GDM1 (cell line): ENCODE measurements around the gene BTNL9.
"Not testable (repeated sequence)": the region's sequence is repeated elsewhere in the genome, so short reads cannot be mapped to it uniquely, and the experiment has no call there.

Experiments used
- DNase-seq: peaks from one replicate; lab custom pipeline; 2025; lab: John Stamatoyannopoulos, UW

The BTNL9 gene

GRCh38 chr5:181061645-181062044 is 21.6 kb downstream of the BTNL9 start:
- DNase-seq, result no peak

- no peak for DNase-seq
Measured at GRCh38 chr5:181062631-181063030, 22.6 kb downstream of the BTNL9 start.

- DNase-seq, result no peak
Measured at GRCh38 chr5:181063514-181063913, 23.4 kb downstream of the BTNL9 start.

GRCh38 chr5:181064987-181065386 is 24.9 kb downstream of the BTNL9 start:
- no peak for DNase-seq

DNA sequence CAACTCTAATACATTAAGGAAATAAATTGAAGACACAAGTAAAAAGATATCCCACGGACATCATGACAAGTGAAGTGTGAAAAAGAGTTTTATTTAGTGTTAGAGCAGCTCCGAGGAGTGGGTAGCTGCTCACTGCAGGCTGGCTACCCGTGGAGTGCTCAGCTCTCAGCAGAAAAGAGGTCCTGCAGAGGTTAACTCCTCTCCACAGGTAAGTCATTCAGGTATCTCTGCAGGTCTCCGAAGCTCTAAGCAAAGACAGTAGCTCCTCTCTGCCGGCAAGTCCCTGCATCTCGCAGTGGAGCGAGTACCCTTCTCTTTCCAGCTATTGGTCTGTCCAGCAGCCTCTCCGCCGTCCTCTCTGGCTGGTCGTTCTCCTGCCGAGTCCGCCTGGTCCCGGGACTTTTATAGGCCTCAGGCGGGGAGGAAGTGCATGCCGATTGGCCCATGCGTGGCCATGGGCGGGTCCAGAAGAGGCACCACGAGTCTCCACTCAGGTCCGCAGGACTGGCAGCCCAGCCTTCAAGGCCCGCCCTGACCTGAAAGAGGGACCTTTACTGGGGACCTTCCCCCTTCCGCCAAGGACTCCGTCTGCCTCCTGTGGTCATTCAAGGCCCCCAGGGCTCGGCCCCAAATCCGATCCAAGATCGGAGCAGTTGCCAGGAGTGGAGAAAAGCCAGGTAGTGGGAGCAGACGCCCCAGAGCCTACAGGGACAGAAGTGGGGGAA is 29.9 kb downstream of the BTNL9 start:
- no peak for DNase-seq

DNA sequence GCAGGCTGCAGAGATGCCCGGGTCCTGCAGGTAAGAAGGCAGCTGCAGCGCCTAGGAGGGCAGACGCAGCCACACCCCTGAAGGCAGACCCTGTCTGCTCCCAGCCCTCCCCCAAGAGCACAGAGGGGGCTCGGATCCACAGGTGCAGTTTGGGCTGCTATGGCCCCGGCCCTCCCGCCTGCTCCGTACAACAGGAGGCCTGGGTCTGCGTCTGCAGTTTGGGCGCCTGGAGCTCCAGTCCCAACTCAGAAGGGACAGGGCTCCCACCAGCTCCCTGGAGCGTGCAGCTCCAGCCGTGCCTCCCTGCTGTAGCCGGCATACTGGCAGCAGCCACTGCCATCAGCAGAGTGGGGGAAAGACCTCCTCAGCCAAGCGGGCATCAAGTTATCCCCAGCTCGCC is 30.5 kb downstream of the BTNL9 start:
- no peak for DNase-seq

GRCh38 chr5:181071257-181071656 is 31.2 kb downstream of the BTNL9 start:
- no peak for DNase-seq

- DNase-seq, result no peak
Measured at GRCh38 chr5:181076920-181077319, 36.9 kb downstream of the BTNL9 start.

GRCh38 chr5:181081989-181082388 is 41.9 kb downstream of the BTNL9 start:
- no peak for DNase-seq

- no peak for DNase-seq
Measured at GRCh38 chr5:181084621-181085195, 44.6 kb downstream of the BTNL9 start.

- DNase-seq, result no peak
Measured at GRCh38 chr5:181086026-181086883, 46.2 kb downstream of the BTNL9 start.

GRCh38 chr5:181086884-181087205 is 46.8 kb downstream of the BTNL9 start:
- no peak for DNase-seq

DNA sequence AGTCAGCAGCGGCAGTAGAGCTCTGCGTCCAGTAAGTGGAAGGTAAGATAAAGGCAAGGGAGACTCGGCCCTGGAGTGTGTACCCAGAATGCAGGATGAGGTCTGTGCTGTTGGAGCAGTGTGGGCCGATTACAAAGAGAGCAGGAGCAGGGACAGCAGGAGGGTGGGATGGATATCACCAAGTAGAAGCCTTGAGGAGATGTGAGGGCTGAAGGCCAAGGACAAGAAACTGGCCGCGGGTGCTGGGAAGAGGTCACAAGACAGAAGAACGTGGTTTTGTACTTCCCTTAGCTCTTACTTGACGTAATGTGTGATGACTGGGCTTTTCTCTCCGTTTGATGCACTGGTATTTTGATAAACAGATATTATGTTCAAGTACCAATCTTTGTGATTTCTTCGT is 47.2 kb downstream of the BTNL9 start:
- no peak for DNase-seq

- DNase-seq, result no peak
Measured at GRCh38 chr5:181088289-181088688, 48.2 kb downstream of the BTNL9 start.

GRCh38 chr5:181092428-181092827 is 52.4 kb downstream of the BTNL9 start:
- no peak for DNase-seq

GRCh38 chr5:181095162-181095561 is 55.1 kb downstream of the BTNL9 start:
- DNase-seq, result not testable (repeated sequence)

GRCh38 chr5:181096721-181097382 is 56.8 kb downstream of the BTNL9 start:
- not testable (repeated sequence) for DNase-seq

DNA sequence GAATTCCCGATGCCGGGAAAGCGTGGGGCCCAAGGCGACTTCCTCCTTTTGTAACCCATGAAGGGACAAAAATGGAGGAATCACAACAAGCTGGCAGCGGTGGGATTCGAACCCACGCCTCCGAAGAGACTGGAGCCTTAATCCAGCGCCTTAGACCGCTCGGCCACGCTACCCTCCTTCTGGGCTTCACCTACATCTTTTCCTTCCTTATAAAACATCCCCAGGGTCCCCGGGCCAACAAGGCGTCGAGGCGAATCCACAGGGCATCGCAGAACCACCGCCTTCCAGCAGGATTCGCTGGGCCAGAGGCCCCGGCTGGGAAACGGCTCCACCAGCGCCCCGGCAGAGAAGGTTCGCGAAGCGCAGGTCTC is 57.3 kb downstream of the BTNL9 start:
- DNase-seq, result not testable (repeated sequence)

DNA sequence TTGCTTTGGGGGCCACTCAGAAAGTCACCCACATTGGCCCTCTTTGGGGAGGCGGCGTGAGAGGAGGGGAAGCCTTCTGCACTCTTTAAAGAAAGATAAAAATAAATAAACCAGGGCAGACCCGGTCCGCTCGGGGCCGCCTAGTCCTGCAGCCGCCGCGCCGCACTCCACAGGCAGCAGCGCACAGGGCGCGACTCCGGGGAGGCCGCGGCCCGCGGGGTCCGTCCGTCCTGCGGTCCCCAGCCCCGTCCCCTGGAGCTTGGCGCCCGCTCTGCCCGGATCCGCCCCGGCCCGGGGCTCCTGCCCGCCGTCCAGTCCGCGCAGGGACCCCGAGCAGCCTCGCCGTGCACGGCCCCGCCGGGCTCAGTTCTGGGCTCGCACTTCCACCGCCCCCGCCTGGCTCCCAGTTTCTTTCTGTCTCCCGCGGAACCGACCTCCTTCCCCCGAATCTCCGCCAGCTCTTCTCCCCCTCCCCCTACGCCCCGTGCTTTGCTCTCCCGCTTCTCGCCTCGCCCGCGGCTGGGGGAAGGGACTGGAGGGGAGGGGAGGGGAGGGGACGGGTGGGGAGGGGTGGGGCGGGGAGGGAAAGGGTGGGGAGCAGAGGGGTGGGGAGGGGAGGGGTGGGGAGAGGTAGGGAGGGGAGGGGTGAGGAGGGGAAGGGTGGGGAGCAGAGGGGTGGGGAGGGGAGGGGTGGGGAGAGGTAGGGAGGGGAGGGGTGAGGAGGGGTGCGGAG is 57.9 kb downstream of the BTNL9 start:
- DNase-seq, result not testable (repeated sequence)

DNA sequence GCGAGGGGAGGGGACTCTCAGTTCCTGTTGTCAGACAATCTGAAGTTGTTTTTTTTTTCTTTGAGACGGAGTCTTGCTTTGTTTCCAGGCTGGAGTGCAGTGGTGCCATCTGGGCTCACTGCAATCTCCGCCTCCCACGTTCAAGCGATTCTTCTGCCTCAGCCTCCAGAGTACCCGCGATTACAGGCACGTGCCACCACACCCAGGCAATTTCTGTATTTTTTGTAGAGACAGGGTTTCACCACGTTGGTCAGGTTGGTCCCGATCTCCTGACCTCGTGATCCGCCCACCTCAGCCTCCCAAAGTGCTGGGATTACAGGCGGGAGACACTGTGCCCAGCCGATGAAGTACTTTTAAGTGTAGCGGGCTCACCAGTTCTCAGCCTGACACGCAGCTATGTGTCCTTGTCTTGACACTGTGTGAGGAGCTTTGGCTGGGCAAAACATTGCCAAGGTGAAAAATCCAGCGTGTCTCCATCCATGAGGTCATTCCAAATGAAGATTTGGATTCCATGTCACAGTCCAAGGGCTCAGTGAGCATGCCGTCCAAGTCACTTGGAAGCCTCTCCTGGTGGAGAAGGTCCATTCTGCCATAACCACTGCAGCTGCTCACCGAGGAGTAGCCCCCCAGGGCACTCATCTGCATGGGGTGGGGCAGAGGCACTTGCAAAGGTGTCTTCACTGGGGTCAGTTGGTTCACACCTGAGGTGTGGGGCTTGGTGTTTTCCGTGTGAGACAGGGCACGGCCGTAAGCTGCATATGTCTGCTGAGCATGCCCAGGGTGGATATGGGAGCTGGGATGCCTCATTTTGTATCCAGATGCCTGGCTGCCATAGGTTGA is 58.9 kb downstream of the BTNL9 start:
- no peak for DNase-seq

- no peak for DNase-seq
Measured at GRCh38 chr5:181099602-181100086, 59.6 kb downstream of the BTNL9 start.
